Measurements from ENCODE around the gene SHANK2. TPM values are rescaled to one million over a fixed set of nuclear protein-coding genes. Genes with fewer than 3 reads are reported as not detected.

The SHANK2 gene
- 1.3 TPM in 1 of 2 replicates, not detected in the other for total RNA-seq

DNA sequence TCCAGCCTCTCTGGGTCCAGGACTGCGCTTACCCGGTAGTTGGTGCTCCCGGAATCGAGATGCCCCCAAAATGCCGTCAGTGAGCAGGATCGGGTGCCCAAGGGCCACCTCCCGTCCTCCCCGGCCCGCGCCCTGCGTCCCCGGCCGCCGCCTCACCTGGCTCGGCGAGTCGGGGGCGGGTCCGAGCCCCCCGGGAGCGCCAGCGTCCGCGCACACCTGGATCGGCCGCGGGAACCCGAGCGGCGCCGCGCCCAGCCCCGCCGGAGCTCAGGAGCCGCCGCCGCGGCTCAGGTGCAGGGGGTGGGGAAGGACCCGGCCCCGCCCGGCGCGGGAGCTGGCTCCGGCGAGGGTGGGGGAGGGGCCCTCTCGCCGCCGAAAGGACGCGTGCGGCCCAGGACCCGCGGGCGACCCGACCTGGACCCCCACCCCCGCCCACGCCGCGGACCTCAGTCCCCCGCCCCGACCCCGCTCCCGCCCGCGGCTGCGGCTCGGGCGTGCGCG lies at the start of gene SHANK2:
Gene SHANK2, minus strand, starts transcription at position 309 of the 501 bp plus-strand sequence. CDS start 105,251 bp downstream, outside the sequence.

Other genes starting within 250 kb of the SHANK2 start
- gene DHCR7, start 195.8 kb upstream of the SHANK2 start, total RNA-seq, result 25.1 and 26.7 TPM in 2 replicates
- 94.6 and 104 TPM in 2 replicates for gene NADSYN1, start 200.6 kb upstream of the SHANK2 start, total RNA-seq